Measurements from ENCODE around the gene OPCML.

The OPCML gene

GRCh38 chr11:133052537-133052936, 479.8 kb downstream of the OPCML start:
- no peak overlapping the region for H3K4me3 Mint-ChIP-seq
- no peaks in the 10 kb centered on the region for H3K4me1 Mint-ChIP-seq (ENCODE audit: low read depth)
- no peaks in the 10 kb centered on the region for H3K9me3 Mint-ChIP-seq
- no peak overlapping the region for H3K27ac Mint-ChIP-seq
- no peaks in the 10 kb centered on the region for H3K27me3 Mint-ChIP-seq (ENCODE audit: low read depth)
- no peaks in the 10 kb centered on the region for H3K36me3 Mint-ChIP-seq (ENCODE audit: low read depth)

GRCh38 chr11:133049244-133050019, 482.9 kb downstream of the OPCML start:
- H3K4me1 Mint-ChIP-seq (ENCODE audit: low read depth), result no peaks in the 10 kb centered on the region
- H3K27me3 Mint-ChIP-seq (ENCODE audit: low read depth), result no peaks in the 10 kb centered on the region
- no peak overlapping the region for H3K27ac Mint-ChIP-seq
- no peak overlapping the region for H3K4me3 Mint-ChIP-seq
- H3K9me3 Mint-ChIP-seq, result no peaks in the 10 kb centered on the region
- H3K36me3 Mint-ChIP-seq (ENCODE audit: low read depth), result no peaks in the 10 kb centered on the region

- no peaks in the 10 kb centered on the region for H3K4me1 Mint-ChIP-seq (ENCODE audit: low read depth)
- H3K36me3 Mint-ChIP-seq (ENCODE audit: low read depth), result no peaks in the 10 kb centered on the region
- no peaks in the 10 kb centered on the region for H3K9me3 Mint-ChIP-seq
- H3K27me3 Mint-ChIP-seq (ENCODE audit: low read depth), result no peaks in the 10 kb centered on the region
- no peak overlapping the region for H3K4me3 Mint-ChIP-seq
- no peak overlapping the region for H3K27ac Mint-ChIP-seq
Observed at GRCh38 chr11:133048270-133048669, 484.0 kb downstream of the OPCML start.

- Mint-ChIP-seq H3K4me3 (no peak overlapping the region), H3K27ac (no peak overlapping the region), H3K36me3 (ENCODE audit: low read depth) (no peaks in the 10 kb centered on the region), H3K9me3 (no peaks in the 10 kb centered on the region), H3K27me3 (ENCODE audit: low read depth) (no peaks in the 10 kb centered on the region), H3K4me1 (ENCODE audit: low read depth) (no peaks in the 10 kb centered on the region)
Observed at GRCh38 chr11:133047771-133048115, 484.6 kb downstream of the OPCML start.

DNA sequence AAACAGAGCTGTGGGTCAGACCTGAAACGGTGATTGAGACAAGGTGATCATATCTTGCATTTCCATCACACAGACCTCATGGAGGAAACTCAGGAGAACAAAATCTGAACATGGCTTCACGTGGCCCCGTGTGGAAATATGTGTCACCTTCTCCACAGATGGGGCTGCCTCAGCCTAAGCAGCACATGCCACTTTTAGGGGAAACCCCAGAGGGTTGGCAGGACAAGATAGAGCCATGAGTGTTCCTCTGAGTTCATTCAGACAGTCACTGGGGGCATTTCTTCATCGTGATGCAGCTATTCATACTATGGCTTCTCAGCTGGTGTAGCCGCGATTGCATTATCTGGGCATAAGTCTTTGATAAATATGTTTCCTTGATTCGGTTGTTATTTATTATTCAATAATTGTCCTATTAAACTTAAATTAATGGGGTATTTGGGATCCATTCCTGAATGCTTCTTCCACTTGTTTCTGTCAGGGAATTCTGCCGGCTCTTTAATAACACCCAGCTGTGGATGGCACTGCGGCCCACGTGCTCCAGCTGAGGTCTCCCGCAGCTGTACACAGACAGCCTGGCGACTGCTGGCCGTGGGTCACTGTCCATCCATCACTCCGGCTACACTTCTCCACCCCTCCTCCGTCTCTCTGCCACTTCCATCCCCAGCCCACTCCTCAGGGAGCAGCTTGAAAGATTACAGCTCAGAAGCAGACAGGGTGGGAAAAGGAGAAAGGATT, 485.1 kb downstream of the OPCML start:
- Mint-ChIP-seq H3K9me3 (no peaks in the 10 kb centered on the region), H3K27me3 (ENCODE audit: low read depth) (no peaks in the 10 kb centered on the region), H3K4me3 (no peak overlapping the region), H3K27ac (no peak overlapping the region), H3K36me3 (ENCODE audit: low read depth) (no peaks in the 10 kb centered on the region), H3K4me1 (ENCODE audit: low read depth) (no peaks in the 10 kb centered on the region)

- Mint-ChIP-seq H3K27me3 (ENCODE audit: low read depth) (no peaks in the 10 kb centered on the region), H3K4me1 (ENCODE audit: low read depth) (no peaks in the 10 kb centered on the region), H3K27ac (no peak overlapping the region), H3K36me3 (ENCODE audit: low read depth) (no peaks in the 10 kb centered on the region), H3K9me3 (no peaks in the 10 kb centered on the region), H3K4me3 (no peak overlapping the region)
Observed at GRCh38 chr11:133046252-133046651, 486.0 kb downstream of the OPCML start.

DNA sequence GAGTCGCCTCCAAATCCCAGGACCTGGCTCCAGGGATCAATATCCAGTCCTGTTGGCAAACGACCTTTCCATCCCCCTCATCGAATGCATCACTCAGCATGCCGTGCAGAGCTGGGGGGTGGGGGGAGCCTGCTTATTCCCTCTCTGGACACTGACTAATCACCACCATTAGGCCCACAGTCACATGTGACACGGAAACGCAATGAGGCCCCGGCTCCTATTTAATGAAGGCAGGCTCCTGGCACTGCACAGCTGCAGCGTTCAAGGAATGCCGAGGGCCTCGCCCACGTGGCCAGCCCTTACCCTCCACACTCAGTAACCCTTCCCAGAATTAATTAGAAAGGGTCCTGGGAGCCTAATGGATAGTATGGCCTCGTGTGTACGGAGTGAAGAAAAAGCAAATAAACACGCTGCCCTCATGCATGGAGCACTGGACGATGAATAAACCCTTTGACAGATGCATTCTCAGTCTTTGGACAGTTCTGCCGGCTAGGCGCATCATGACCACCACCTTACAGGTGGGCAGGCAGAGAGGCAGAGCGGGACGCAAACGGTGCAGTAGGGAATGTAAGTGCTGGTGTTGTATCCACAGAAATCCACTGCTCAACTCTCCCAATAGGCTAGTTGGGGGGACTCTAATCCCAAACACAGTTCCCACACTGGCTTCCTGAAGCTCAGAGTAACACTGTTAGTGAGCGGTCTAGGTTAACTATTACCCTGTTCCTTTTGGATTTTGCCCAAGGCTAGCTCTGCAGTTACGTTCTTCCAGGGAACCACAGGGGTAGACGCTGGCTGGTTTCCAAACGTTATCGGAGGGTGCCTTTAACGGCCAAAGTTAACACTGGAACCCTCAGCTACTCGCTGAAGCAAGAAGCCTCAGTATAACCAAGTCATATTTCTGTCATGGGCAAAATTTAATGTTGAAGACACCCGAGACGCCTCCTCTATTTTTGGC, 490.1 kb downstream of the OPCML start:
- Mint-ChIP-seq H3K9me3 (no peaks in the 10 kb centered on the region), H3K36me3 (ENCODE audit: low read depth) (no peaks in the 10 kb centered on the region), H3K4me3 (no peak overlapping the region), H3K27me3 (ENCODE audit: low read depth) (no peaks in the 10 kb centered on the region), H3K27ac (no peak overlapping the region), H3K4me1 (ENCODE audit: low read depth) (no peaks in the 10 kb centered on the region)

- Mint-ChIP-seq H3K27ac (no peak overlapping the region), H3K27me3 (ENCODE audit: low read depth) (no peaks in the 10 kb centered on the region), H3K36me3 (ENCODE audit: low read depth) (no peaks in the 10 kb centered on the region), H3K9me3 (no peaks in the 10 kb centered on the region), H3K4me3 (no peak overlapping the region), H3K4me1 (ENCODE audit: low read depth) (no peaks in the 10 kb centered on the region)
Observed at GRCh38 chr11:133041181-133041580, 491.1 kb downstream of the OPCML start.

- H3K36me3 Mint-ChIP-seq (ENCODE audit: low read depth), result no peaks in the 10 kb centered on the region
- H3K27ac Mint-ChIP-seq, result no peak overlapping the region
- no peaks in the 10 kb centered on the region for H3K4me1 Mint-ChIP-seq (ENCODE audit: low read depth)
- H3K4me3 Mint-ChIP-seq, result no peak overlapping the region
- H3K9me3 Mint-ChIP-seq, result no peaks in the 10 kb centered on the region
- H3K27me3 Mint-ChIP-seq (ENCODE audit: low read depth), result no peaks in the 10 kb centered on the region
Observed at GRCh38 chr11:133040289-133040900, 491.9 kb downstream of the OPCML start.

- Mint-ChIP-seq H3K4me3 (no peak overlapping the region), H3K27me3 (ENCODE audit: low read depth) (no peaks in the 10 kb centered on the region), H3K36me3 (ENCODE audit: low read depth) (no peaks in the 10 kb centered on the region), H3K27ac (no peak overlapping the region), H3K9me3 (no peaks in the 10 kb centered on the region), H3K4me1 (ENCODE audit: low read depth) (no peaks in the 10 kb centered on the region)
Observed at GRCh38 chr11:133038850-133039249, 493.5 kb downstream of the OPCML start.

GRCh38 chr11:133034929-133035328, 497.4 kb downstream of the OPCML start:
- Mint-ChIP-seq H3K4me1 (ENCODE audit: low read depth) (no peaks in the 10 kb centered on the region), H3K36me3 (ENCODE audit: low read depth) (no peaks in the 10 kb centered on the region), H3K9me3 (no peaks in the 10 kb centered on the region), H3K27ac (no peak overlapping the region), H3K27me3 (ENCODE audit: low read depth) (no peaks in the 10 kb centered on the region), H3K4me3 (no peak overlapping the region)

DNA sequence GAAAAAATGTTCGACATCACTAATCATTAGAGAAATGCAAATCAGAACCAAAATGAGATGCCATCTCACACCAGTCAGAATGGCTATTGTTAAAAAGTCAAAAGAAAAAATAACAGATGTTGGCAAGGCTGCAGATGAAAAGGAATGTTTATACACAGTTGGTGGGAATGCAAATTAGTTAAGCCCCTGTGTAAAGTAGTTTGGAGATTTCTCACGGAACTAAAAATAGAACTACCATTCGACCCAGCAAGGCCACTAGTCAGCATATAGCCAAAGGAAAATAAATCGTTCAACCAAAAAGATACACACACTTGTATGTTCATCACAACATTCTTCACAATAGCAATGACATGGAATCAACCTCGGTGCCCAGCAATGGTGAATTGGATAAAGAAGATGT, 503.2 kb downstream of the OPCML start:
- H3K4me1 Mint-ChIP-seq (ENCODE audit: low read depth), result no peaks in the 10 kb centered on the region
- no peak overlapping the region for H3K27ac Mint-ChIP-seq
- H3K9me3 Mint-ChIP-seq, result no peaks in the 10 kb centered on the region
- H3K27me3 Mint-ChIP-seq (ENCODE audit: low read depth), result no peaks in the 10 kb centered on the region
- no peak overlapping the region for H3K4me3 Mint-ChIP-seq
- no peaks in the 10 kb centered on the region for H3K36me3 Mint-ChIP-seq (ENCODE audit: low read depth)

DNA sequence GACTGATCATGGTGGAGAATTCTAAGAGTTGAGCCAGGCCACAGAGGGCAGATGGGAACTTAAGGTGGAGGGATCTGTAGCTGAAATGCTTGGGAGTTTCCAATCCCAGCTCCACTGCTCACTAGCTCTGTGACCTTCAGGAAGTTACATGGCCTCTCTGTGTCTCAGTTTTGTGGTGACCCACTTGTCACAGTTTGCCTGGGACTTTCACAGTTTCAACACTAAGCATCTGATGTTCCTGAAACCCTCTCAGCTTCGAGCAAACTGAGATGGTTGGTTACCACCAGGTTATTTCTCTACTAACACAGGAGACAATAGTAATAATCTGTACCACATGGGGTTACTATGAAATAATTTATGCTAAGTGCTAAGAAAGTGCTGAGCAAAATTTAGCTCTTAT, 505.3 kb downstream of the OPCML start:
- Mint-ChIP-seq H3K27ac (no peak overlapping the region), H3K4me1 (ENCODE audit: low read depth) (no peaks in the 10 kb centered on the region), H3K4me3 (no peak overlapping the region), H3K36me3 (ENCODE audit: low read depth) (no peaks in the 10 kb centered on the region), H3K27me3 (ENCODE audit: low read depth) (no peaks in the 10 kb centered on the region), H3K9me3 (no peaks in the 10 kb centered on the region)

DNA sequence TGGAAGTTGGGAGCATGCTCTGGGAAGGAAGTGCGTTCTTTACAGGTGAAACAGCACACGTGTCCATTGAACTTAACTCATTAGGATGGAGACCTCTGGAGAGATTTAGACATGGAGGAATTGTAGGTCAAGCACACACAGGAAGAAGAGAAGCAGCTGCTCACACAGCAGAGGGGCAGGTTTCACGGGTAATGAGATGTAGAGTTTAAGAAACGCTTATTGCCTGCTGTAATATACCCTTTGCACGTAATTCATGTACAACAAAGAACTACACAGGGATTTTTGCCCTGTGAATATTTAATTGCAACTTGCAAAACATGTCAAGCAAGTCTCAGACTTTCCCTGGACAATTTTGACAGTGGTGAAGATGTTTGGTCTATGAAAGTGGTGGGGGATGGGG, 508.0 kb downstream of the OPCML start:
- Mint-ChIP-seq H3K36me3 (ENCODE audit: low read depth) (no peaks in the 10 kb centered on the region), H3K4me1 (ENCODE audit: low read depth) (no peaks in the 10 kb centered on the region), H3K4me3 (no peak overlapping the region), H3K9me3 (no peaks in the 10 kb centered on the region), H3K27me3 (ENCODE audit: low read depth) (no peaks in the 10 kb centered on the region), H3K27ac (no peak overlapping the region)

Data from T-helper 1 cell treated with Interleukin-12 subunit alpha and Interleukin-12 subunit beta and Interleukin-4 antibody, amounts not matched to agents 30 μg/mL and 1 μg/mL, for 36 hours (primary cell).